Upper lobe of left lung (tissue), 4 donors: ENCODE results near the gene CEP78.

ENCODE experiments used
- CTCF ChIP-seq, 6 experiments: fragments of 450-650 bp in 4 of 6; fragments of 200-600 bp in 2 of 6; sonication (generic) in 2 of 6; IDR thresholded peaks; one replicate each; pipeline ENCODE4 v1.5.1; 2016 to 2019; ENCODE audit warnings: antibody characterized with exemption in 6 of 6
- POLR2A ChIP-seq, 4 donors: fragments of 450-650 bp; IDR thresholded peaks; one replicate each; pipeline ENCODE4 v1.5.1; 2016 to 2017; ENCODE audit warnings: antibody characterized with exemption in 4 of 4, mild to moderate bottlenecking in 2 of 4
- POLR2AphosphoS5 ChIP-seq, 2 donors: sonication (generic); formaldehyde crosslinking; IDR thresholded peaks; one replicate each; pipeline ENCODE4 v1.5.1; 2017; ENCODE audit warnings: antibody characterized with exemption in 2 of 2

- TF ChIP-seq CTCF (IDR thresholded peaks at IDR 0.05) (no peak), POLR2A (IDR thresholded peaks at IDR 0.05) (no peak), POLR2AphosphoS5 (IDR thresholded peaks at IDR 0.05) (no peak)
Measured at GRCh38 chr9:78319197-78320029, 83.5 kb downstream of the CEP78 start.
